GM12872 (cell line): ENCODE measurements around the gene LCK.

Source experiments
- TF ChIP-seq, protein P1 (sequence below): IDR thresholded peaks from 3 replicates; pipeline ENCODE4 v1.5.1; 2011; ENCODE audit warnings: low read depth, mild to moderate bottlenecking, low read length, moderate library complexity; ENCODE audit not compliant: insufficient read depth

The LCK gene

DNA sequence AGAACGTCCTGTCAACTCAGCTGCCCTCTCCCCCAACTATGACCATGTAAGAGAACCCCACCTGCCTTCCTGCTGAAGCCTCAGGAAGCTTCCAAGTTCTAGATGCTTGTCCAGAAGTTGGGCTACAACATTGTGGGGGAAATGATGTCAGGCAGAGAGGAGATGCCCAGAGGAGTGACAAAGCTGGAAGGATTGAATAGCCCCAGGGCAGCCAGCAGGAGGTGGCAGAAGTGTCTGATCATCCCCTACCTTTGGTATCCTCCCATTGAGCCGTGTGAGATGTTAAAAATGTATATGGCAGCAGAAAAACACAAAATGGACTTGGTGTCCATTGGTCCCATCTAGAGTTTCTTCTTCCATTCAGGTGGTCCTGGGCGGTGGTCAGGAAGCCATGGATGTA is 22.3 kb upstream of the LCK start:
- TF ChIP-seq, protein P1, sequence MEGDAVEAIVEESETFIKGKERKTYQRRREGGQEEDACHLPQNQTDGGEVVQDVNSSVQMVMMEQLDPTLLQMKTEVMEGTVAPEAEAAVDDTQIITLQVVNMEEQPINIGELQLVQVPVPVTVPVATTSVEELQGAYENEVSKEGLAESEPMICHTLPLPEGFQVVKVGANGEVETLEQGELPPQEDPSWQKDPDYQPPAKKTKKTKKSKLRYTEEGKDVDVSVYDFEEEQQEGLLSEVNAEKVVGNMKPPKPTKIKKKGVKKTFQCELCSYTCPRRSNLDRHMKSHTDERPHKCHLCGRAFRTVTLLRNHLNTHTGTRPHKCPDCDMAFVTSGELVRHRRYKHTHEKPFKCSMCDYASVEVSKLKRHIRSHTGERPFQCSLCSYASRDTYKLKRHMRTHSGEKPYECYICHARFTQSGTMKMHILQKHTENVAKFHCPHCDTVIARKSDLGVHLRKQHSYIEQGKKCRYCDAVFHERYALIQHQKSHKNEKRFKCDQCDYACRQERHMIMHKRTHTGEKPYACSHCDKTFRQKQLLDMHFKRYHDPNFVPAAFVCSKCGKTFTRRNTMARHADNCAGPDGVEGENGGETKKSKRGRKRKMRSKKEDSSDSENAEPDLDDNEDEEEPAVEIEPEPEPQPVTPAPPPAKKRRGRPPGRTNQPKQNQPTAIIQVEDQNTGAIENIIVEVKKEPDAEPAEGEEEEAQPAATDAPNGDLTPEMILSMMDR, result no peak

DNA sequence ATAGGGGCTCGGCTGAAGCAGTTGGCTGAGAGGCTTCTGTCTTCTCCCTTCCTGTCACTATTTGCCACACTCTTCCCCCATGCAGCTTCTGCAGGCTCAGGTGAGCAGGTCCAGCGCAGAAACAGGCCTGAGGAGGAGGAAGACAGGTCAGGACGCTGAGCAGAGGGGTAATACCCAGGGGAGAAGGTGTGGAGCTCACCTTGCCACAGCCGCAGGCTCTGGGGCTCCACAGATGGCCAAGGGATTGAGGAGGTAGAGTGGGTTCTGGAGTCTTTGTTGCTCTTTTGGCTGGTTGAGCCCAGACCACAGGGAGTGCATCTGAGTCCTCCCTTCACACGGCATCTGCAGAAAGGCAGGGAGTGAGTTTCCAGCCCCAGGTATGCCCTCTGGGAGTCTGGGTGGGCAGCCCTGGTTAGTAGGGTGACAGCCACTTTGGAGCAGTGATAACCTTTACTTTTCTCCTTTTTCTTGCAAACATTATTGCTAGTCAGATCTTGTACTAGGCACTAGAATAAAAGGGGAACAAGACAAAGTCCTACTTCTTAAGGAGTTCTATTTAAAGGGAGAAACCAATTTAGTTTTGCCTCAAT is 19.1 kb upstream of the LCK start:
- TF ChIP-seq, protein P1, result no peak

DNA sequence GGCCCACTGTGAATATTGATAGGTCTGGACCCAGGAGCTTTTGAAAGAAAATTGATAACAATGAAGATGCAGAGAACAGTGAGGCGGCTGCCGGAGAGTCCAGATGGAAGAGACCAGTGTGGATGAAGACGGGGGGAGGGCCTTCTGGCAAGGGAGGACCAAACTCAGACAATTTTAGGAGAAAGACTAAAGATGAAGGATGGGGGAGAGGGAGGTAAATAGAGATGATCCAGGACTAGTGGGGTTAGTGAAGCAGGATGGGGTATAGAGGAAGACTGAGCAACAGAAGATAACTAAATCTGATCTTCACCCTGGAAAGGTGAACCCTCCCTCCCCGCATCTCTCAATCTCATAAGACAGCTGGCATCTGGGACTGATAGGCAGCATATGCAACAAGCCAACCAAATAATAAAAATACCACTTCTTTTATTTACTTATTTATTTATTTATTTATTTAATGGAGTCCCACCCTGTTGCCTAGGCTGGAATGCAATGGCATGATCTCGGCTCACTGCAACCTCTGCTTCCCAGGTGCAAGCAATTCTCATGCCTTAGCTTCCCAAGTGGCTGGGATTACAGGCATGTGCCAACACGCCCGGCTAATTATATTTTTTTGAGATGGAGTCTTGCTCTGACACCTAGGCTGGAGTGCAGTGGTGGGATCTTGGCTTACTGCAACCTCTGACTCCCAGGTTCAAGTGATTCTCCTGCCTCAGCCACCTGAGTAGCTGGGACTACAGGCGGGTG is 18.3 kb upstream of the LCK start:
- TF ChIP-seq, protein P1, result no peak

DNA sequence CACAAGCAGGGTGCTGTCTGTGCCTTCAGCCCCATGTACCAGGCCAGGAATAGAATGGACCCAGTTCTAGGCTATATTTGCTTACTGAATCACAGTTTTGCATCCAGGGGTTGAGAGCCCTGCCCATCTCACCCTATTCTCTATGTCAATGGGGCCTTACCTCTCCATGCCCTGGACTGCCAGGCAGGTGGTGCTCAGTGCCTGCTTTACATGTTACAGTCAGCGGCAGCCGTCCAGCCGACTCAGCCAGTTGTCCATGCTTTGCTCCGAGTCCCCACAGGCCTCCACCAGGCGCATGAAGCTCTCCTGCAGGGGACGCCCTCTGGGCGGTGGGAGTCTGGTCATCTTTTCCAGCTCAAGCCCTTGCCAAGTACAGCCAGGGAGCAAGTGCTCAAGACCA is 16.3 kb upstream of the LCK start:
- TF ChIP-seq, protein P1, result no peak

DNA sequence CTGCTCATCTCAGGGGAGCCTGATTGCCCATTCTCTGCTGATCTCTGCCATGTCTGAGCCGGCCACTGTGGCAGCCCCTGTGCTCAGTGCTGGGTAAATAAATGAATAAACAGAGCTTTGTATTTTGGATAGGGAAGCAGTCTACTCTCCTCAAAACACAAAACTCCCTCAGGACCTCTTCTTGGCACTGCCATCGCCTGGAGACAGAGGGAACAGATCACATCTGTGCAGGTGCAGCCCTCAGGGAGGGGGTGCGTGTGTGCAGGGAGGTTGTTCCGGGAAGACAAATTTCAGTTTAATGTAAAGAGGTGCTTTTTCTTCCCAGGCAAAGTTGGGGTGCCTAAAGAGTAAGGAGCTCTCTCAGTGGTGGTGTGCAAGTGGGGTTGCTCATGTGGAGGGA is 11.7 kb upstream of the LCK start:
- TF ChIP-seq, protein P1, result no peak

DNA sequence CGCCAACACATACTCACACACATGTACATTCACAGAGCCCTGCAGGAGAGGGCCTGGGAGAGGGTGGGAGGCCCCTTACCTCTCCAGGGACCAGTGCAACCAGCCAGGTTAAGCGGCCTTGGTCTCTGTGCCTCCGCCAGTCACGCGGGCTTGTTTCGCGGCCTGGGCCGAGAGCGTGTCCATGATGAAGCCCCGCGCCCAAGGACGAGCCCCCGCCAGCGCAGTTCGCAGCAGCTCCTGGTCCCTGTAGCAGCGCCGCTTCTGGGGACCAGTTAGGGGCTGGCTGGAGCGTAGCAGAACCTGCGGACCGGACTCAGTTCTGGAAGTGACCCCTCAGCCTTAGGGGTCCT is 11.3 kb upstream of the LCK start:
- TF ChIP-seq, protein P1, result no peak

DNA sequence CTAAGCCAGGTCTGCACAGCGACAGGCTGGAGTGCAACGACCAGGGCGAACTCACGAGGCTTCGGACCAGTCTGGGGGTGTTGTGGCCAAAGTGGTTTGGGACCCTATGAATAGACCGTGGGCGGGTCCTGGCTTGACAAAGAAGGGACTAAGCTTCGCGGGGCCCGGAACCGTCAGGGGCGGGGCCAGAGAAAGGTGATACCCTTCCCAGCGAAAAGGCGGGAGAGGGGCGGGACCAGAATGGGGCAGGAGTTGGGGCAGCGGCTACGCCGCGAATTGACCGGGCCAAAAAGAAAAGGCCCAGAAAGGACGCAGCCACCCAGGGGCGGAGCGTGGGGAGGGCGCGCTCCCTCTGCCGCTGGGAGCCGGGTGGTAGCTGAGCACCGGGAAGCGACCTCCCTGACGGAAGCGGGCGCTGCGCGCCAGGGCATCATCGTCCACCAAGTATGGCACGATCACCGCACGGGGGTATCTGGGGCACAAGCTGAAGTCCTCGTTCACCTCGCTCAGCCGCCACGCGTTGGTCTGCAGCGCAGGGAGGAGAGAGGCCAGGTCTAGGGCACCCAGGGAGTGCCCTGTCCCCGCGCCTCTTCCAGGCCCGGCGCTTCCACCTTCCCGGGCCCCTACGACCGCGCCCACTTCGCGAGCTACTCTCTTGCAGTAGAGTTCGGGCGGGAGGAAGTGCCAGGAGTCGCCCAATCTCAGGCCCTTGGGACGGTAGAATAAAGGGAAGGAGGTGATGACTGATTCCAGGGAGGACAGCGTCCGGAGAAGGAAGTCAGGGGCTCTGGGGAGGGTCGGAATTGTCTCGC is 10.7 kb upstream of the LCK start:
- TF ChIP-seq, protein P1, result peak; percentile 47
